Adrenal gland (tissue), 5 donors: ENCODE data around the gene TAX1BP1.

Experiments
- CTCF ChIP-seq, 6 experiments: fragments of 450-650 bp in 4 of 6; fragments of 200-600 bp in 2 of 6; sonication (generic) in 1 of 6; IDR thresholded peaks; 1 replicate in 5 of 6; 2 replicates in 1 of 6; pipeline versions ENCODE4 v1.5.1 to v1.8.0; 2016 to 2021; ENCODE audit warnings: antibody characterized with exemption in 6 of 6, mild to moderate bottlenecking in 2 of 6, moderate library complexity in 1 of 6
- POLR2A ChIP-seq, 2 donors: fragments of 450-650 bp; IDR thresholded peaks; one replicate each; pipeline ENCODE4 v1.6.1; 2017; ENCODE audit warnings: antibody characterized with exemption in 2 of 2, mild to moderate bottlenecking in 2 of 2, moderate library complexity in 1 of 2
- donor health status: DM: no; HTN: no; CAD: no.

DNA sequence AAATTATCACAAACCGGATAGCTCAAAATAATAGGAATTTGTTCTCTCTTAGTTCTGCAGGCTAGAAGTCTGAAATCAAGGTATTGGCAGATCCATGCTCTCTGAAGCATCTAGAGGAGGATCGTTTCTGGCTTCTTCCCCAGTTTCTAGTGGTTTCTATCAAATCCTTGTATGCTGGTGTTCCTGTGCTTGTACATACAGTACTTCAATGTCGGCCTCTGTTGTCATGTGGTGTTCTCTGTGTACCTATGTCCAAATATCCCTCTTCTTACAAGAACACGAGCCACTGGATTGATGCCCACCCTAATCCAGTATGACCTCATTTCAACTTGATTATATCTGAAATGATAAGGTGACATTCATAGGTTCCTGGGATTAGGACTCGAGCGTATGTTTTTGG, 9.8 kb upstream of the TAX1BP1 start:
- TF ChIP-seq CTCF (IDR thresholded peaks at IDR 0.05) = no peak
- TF ChIP-seq POLR2A (IDR thresholded peaks at IDR 0.05) = no peak
